HuH-7 (cell line): ENCODE data around the gene UCN3.
"Not testable (repeated sequence)": the region's sequence is repeated elsewhere in the genome, so short reads cannot be mapped to it uniquely, and the experiment has no call there.

Experiments
- DNase-seq: peaks from one replicate; pipeline ENCODE4 v3.0.0; 2011; ENCODE audit warnings: low spot score

The UCN3 gene

GRCh38 chr10:5410787-5411186 is 46.0 kb downstream of the UCN3 start:
- DNase-seq = not testable (repeated sequence)

GRCh38 chr10:5411941-5412276 is 47.1 kb downstream of the UCN3 start:
- peak; percentile 10 for DNase-seq

- peak; percentile 99 for DNase-seq
Measured at GRCh38 chr10:5412277-5412941, 47.6 kb downstream of the UCN3 start, which contains the start of gene NET1. NET1 (plus strand) TSS chr10:5412557; CDS start chr10:5412693, 136 bp downstream.

- DNase-seq = peak; percentile 30
Measured at GRCh38 chr10:5413012-5413938, 48.5 kb downstream of the UCN3 start.

GRCh38 chr10:5416981-5417380 is 52.2 kb downstream of the UCN3 start:
- no peak for DNase-seq

- DNase-seq = no peak
Measured at GRCh38 chr10:5418584-5418983, 53.8 kb downstream of the UCN3 start.

GRCh38 chr10:5419466-5420094 is 54.8 kb downstream of the UCN3 start:
- DNase-seq = no peak

- DNase-seq = no peak
Measured at GRCh38 chr10:5423771-5424170, 59.0 kb downstream of the UCN3 start.
